OCI-LY7 (cell line): Measurements from ENCODE around the gene ERLIN1.

ENCODE experiments used
- CTCF ChIP-seq: fragments of 200-600 bp; sonication (generic); conservative IDR thresholded peaks from 2 replicates; pipeline ENCODE4 v1.5.1; 2014; ENCODE audit warnings: mild to moderate bottlenecking, antibody characterized with exemption, low read length, moderate library complexity, mixed read lengths
- EZH2phosphoT487 ChIP-seq: fragments of 200-600 bp; sonication (generic); IDR thresholded peaks from 2 replicates; pipeline ENCODE4 v1.6.1; 2018; ENCODE audit warnings: low read depth, borderline replicate concordance, mild to moderate bottlenecking, mixed run types, antibody characterized with exemption, low read length, moderate library complexity, mixed read lengths

- TF ChIP-seq CTCF (no peak), EZH2phosphoT487 (no peak)
These were observed 52.0 kb downstream of the ERLIN1 start for GRCh38 chr10:100133801-100134200.
